Measurements from ENCODE around the gene PRIMPOL. TPM values are rescaled to one million over a fixed set of nuclear protein-coding genes. Genes with fewer than 3 reads are reported as not detected.
"Not testable (repeated sequence)": the region's sequence is repeated elsewhere in the genome, so short reads cannot be mapped to it uniquely, and the experiment has no call there.

Gene PRIMPOL
- total RNA-seq, 3 donors from 2014 or later: 15.4 to 25.2 (median 15.7) TPM

DNA sequence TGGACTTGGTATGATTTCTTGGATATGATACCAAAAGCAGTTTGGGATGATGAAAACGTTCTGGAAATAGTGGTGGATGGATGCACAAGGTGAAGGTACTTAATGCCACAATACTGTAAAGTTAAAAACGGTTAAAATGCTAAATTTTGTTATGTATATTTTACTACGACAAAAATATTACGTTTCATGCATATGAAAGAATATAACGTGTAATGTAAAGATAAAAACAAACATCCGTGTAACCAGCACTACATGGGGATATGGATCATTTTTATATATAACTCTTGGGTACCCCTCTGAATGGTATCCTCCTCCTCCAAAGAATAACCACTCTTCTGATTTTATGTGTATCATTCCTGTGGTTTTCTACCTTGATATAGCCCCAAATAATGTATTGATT, 85.2 kb downstream of the PRIMPOL start:
- H3K27ac ChIP-seq: peak overlapping the region; percentile 66 to 69
- intact Hi-C loops (cut with DNase I; ENCODE audit: low total_unique reads): no loop called here

DNA sequence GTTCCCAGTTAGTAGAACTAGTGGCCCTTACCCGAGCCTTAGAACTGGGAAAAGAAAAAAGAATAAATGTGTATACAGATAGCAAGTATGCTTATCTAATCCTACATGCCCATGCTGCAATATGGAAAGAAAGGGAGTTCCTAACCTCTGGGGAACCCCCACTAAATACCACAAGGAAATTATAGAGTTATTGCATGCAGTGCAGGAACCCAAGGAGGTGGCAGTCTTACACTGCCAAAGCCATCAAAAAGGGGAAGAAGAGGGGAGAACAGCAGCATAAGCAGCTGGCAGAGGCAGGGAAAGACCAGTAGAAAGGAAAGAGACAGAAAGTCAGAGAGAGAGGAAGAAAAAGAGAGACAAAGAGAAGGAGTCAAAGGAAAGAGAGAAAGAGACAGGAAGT, 90.0 kb downstream of the PRIMPOL start:
- H3K27me3 ChIP-seq; H3K9me3 ChIP-seq; H3K4me3 ChIP-seq; intact Hi-C loops (cut with DNase I; ENCODE audit: low total_unique reads); H3K27ac ChIP-seq; H3K4me1 ChIP-seq; DNase-seq (ENCODE audit: low spot score in 2 of 2); H3K36me3 ChIP-seq: not testable (repeated sequence)

More for the DNA sequence above, 85.2 kb downstream of the PRIMPOL start:
- H3K27me3 ChIP-seq: no peaks in the 10 kb centered on the region
- H3K4me1 ChIP-seq: peaks cover 0 to 9% of the 10 kb centered on the region in 2 donors
- peak overlapping the region in 2 of 3 donors; percentile 85 to 87 for H3K4me3 ChIP-seq
- no peak for DNase-seq (ENCODE audit: low spot score in 2 of 2)
- H3K36me3 ChIP-seq: no peaks in the 10 kb centered on the region
- TF ChIP-seq POLR2A (IDR thresholded peaks at IDR 0.05) (no peak), POLR2AphosphoS5 (IDR thresholded peaks at IDR 0.05) (no peak)
- TF ChIP-seq, protein P1, sequence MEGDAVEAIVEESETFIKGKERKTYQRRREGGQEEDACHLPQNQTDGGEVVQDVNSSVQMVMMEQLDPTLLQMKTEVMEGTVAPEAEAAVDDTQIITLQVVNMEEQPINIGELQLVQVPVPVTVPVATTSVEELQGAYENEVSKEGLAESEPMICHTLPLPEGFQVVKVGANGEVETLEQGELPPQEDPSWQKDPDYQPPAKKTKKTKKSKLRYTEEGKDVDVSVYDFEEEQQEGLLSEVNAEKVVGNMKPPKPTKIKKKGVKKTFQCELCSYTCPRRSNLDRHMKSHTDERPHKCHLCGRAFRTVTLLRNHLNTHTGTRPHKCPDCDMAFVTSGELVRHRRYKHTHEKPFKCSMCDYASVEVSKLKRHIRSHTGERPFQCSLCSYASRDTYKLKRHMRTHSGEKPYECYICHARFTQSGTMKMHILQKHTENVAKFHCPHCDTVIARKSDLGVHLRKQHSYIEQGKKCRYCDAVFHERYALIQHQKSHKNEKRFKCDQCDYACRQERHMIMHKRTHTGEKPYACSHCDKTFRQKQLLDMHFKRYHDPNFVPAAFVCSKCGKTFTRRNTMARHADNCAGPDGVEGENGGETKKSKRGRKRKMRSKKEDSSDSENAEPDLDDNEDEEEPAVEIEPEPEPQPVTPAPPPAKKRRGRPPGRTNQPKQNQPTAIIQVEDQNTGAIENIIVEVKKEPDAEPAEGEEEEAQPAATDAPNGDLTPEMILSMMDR (IDR thresholded peaks at IDR 0.05): no peak
- no peaks in the 10 kb centered on the region for H3K9me3 ChIP-seq

DNA sequence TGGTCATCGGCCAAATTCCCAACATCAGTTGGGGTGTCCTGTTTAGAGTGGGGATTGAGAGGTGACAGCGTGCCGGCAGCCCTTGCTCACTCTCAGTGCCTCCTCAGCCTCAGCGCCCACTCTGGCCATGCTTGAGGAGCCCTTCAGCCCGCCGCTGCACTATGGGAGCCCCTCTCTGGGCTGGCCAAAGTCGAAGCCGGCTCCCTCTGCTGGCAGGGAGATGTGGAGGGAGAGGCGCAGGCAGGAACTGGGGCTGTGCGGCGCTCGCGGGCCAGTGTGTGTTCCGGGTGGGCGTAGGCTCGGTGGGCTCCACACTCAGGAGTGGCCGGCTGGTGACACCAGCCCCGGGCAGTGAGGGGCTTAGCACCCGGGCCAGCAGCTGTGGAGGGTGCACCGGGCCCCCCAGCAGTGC, 91.4 kb downstream of the PRIMPOL start:
- Histone ChIP-seq H3K27ac (no peak overlapping the region), H3K4me3 (no peak overlapping the region), H3K27me3 (no peaks in the 10 kb centered on the region), H3K4me1 (peaks cover 0 to 5% of the 10 kb centered on the region in 2 donors), H3K9me3 (no peaks in the 10 kb centered on the region), H3K36me3 (no peaks in the 10 kb centered on the region)
- intact Hi-C loops (cut with DNase I; ENCODE audit: low total_unique reads): loop anchor here (10.0 kb wide), 1 partner anchor 74 kb away; no protein-coding TSS in a partner anchor
- TF ChIP-seq POLR2A (IDR thresholded peaks at IDR 0.05): no peak
- TF ChIP-seq POLR2AphosphoS5 (IDR thresholded peaks at IDR 0.05): no peak
- TF ChIP-seq, protein P1 (IDR thresholded peaks at IDR 0.05): no peak
- no peak for DNase-seq (ENCODE audit: low spot score in 2 of 2)

DNA sequence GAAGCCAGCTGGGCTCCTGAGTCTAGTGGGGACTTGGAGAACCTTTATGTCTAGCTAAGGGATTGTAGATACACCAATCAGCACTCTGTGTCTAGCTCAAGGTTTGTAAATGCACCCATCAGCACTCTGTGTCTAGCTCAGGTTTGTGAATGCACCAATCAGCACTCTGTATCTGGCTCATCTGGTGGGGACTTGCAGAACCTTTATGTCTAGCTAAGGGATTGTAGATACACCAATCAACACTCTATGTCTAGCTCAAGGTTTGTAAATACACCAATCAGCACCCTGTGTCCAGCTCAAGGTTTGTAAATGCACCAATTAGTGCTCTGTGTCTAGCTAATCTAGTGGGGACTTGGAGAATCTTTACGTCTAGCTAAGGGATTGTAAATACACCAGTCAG, 92.1 kb downstream of the PRIMPOL start:
- not testable (repeated sequence) for H3K9me3 ChIP-seq; H3K4me3 ChIP-seq; H3K36me3 ChIP-seq; H3K27ac ChIP-seq; DNase-seq (ENCODE audit: low spot score in 2 of 2); H3K27me3 ChIP-seq; H3K4me1 ChIP-seq
- intact Hi-C loops (cut with DNase I; ENCODE audit: low total_unique reads): loop anchor here (10.0 kb wide), 1 partner anchor 73 kb away; no protein-coding TSS in a partner anchor

DNA sequence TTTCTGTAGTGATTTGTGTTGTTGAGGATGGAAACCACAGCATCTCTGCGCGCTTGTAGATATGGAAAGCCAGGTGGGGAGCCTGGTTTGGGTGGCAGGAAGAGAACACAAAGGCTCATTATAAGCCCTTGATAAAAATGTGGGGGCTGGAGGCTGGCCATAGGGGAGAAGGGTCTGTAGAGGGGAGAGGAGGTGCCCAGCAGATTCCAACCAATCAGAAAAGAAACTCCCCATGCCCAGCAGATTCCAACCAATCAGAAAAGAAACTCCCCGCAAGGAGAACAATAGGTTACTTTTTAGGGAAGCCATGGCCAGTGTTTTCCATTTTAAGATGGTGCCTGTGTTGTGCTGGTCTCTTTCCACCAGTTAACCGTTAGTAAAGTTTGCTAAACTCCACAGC, 94.1 kb downstream of the PRIMPOL start:
- no peak overlapping the region for H3K27ac ChIP-seq
- H3K9me3 ChIP-seq: no peaks in the 10 kb centered on the region
- H3K4me1 ChIP-seq: peaks cover 12 to 25% of the 10 kb centered on the region in 2 donors
- H3K27me3 ChIP-seq: no peaks in the 10 kb centered on the region
- no peak for DNase-seq (ENCODE audit: low spot score in 2 of 2)
- intact Hi-C loops (cut with DNase I; ENCODE audit: low total_unique reads): loop anchor here (10.0 kb wide), 1 partner anchor 71 kb away; no protein-coding TSS in a partner anchor
- no peak overlapping the region for H3K4me3 ChIP-seq
- TF ChIP-seq, protein P1 (IDR thresholded peaks at IDR 0.05): no peak
- TF ChIP-seq POLR2A (IDR thresholded peaks at IDR 0.05) (no peak), POLR2AphosphoS5 (IDR thresholded peaks at IDR 0.05) (no peak)
- no peaks in the 10 kb centered on the region for H3K36me3 ChIP-seq

DNA sequence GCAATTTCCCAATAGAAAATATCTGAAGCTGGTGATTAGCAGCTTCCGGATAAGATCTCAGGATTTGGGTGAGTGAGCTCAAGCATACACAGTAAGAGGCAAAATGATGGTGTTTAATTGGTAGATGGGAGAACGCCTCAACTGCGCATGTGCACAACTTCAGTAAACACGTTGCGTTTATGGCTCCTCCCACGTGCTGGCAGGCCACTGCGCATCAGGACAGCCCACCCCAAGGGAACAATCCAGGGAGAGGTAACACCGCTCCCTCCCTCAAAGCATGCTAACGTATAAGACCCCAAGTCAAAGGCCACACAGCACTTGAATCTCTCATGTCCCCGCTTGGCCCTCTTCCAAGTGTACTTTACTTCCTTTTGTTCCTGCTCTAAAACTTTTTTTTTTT, 94.7 kb downstream of the PRIMPOL start:
- H3K36me3 ChIP-seq: no peaks in the 10 kb centered on the region
- TF ChIP-seq, protein P1 (IDR thresholded peaks at IDR 0.05): no peak
- TF ChIP-seq POLR2AphosphoS5 (IDR thresholded peaks at IDR 0.05) (no peak), POLR2A (IDR thresholded peaks at IDR 0.05) (no peak)
- intact Hi-C loops (cut with DNase I; ENCODE audit: low total_unique reads): loop anchor here (10.0 kb wide), 1 partner anchor 71 kb away; no protein-coding TSS in a partner anchor
- peaks cover 12 to 25% of the 10 kb centered on the region in 2 donors for H3K4me1 ChIP-seq
- no peak overlapping the region for H3K4me3 ChIP-seq
- no peak for DNase-seq (ENCODE audit: low spot score in 2 of 2)
- no peaks in the 10 kb centered on the region for H3K27me3 ChIP-seq
- H3K9me3 ChIP-seq: no peaks in the 10 kb centered on the region
- H3K27ac ChIP-seq: no peak overlapping the region

Other genes starting within 250 kb of the PRIMPOL start
- 10 to 100 TPM; 27.4 to 57.8 (median 36.4) TPM for gene IRF2, start 175.2 kb upstream of the PRIMPOL start, total RNA-seq
- gene CASP3, start 291 bp upstream of the PRIMPOL start, total RNA-seq: 10 to 100 TPM; 16.4 to 20.9 (median 16.6) TPM
- 1 to 10 TPM; 2.2 to 4.3 (median 2.6) TPM for gene CENPU, start 84.4 kb downstream of the PRIMPOL start, total RNA-seq
- gene ACSL1, start 176.2 kb downstream of the PRIMPOL start, total RNA-seq: 100 to 1,000 TPM; 167 to 797 (median 254) TPM

Measured in breast epithelium (tissue), 4 donors.